Adrenal gland (tissue), 5 donors: ENCODE measurements around the gene ZFR.

ENCODE experiments used
- POLR2A ChIP-seq, 2 donors: fragments of 450-650 bp; IDR thresholded peaks; one replicate each; pipeline ENCODE4 v1.6.1; 2017; ENCODE audit warnings: antibody characterized with exemption in 2 of 2, mild to moderate bottlenecking in 2 of 2, moderate library complexity in 1 of 2
- TF ChIP-seq, protein P1 (sequence below), 6 experiments: fragments of 450-650 bp in 4 of 6; fragments of 200-600 bp in 2 of 6; sonication (generic) in 1 of 6; IDR thresholded peaks; 1 replicate in 5 of 6; 2 replicates in 1 of 6; pipeline versions ENCODE4 v1.5.1 to v1.8.0; 2016 to 2021; ENCODE audit warnings: antibody characterized with exemption in 6 of 6, mild to moderate bottlenecking in 2 of 6, moderate library complexity in 1 of 6
- donor health status: DM: no; HTN: no; CAD: no.

DNA sequence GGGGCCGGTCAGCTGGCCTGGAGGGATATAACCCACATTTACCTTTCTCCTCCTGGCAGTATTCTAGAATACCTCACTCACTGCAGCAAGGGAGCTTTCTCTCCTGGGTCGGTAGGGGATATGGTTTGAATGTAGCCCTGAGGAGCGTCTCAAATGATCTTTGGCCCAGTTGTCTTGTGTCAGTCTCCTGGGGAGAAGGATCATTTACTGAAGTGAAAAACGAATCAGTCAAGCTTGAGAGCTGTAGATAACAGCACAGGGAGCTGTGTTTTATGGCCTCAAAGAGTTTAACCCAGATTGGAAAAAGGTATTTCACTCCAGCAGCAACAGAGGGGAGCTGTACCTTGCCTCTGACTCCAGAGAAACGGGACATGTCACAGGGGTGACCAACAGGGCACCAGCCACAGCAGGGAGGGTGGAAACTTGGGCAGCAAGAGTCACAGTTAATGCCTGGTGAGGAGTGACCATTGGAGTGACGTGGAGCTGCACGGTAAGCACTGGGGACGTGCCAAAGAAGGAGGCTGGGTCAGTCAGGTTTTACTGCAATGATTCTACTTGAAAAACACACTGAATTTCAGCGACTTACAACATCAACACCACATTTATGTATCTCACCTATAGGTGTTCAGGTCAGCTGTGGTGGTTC, 29.8 kb upstream of the ZFR start:
- TF ChIP-seq, protein P1, sequence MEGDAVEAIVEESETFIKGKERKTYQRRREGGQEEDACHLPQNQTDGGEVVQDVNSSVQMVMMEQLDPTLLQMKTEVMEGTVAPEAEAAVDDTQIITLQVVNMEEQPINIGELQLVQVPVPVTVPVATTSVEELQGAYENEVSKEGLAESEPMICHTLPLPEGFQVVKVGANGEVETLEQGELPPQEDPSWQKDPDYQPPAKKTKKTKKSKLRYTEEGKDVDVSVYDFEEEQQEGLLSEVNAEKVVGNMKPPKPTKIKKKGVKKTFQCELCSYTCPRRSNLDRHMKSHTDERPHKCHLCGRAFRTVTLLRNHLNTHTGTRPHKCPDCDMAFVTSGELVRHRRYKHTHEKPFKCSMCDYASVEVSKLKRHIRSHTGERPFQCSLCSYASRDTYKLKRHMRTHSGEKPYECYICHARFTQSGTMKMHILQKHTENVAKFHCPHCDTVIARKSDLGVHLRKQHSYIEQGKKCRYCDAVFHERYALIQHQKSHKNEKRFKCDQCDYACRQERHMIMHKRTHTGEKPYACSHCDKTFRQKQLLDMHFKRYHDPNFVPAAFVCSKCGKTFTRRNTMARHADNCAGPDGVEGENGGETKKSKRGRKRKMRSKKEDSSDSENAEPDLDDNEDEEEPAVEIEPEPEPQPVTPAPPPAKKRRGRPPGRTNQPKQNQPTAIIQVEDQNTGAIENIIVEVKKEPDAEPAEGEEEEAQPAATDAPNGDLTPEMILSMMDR (IDR thresholded peaks at IDR 0.05): no peak
- TF ChIP-seq POLR2A (IDR thresholded peaks at IDR 0.05): no peak
